ENCODE data around the gene FSTL4.

DNA sequence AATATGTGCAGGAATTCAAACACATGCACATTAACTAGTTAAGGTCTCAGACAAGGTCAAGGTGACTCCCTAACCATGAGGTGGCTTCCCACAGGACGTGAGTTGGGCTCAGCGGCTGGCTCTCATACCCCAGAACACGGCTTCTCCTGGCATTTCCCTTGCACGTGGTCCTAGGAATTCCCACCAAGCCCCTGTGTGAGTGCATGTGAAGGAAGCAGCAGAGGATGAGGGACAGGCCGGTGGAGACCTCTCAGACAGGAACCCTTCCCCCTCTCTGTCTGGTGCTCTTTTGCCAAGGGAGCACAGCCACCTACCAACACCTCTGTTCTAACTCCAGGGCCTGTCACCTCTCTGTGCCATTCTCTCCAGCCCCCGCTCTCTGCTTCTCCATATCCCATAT lies 271.0 kb downstream of the FSTL4 start:
- no peak for TF ChIP-seq CTCF (IDR thresholded peaks at IDR 0.05; ENCODE audit: low read length)
- TF ChIP-seq EZH2 (optimal IDR thresholded peaks at IDR 0.05; ENCODE audit: low read depth, low read length): no peak
- no peak for TF ChIP-seq EZH2phosphoT487 (IDR thresholded peaks at IDR 0.05; ENCODE audit: low read length)
